HG03460 (cell line): Measurements from ENCODE around the gene RIMS4.
"Not testable (repeated sequence)": the region's sequence is repeated elsewhere in the genome, so short reads cannot be mapped to it uniquely, and the experiment has no call there.

Experiments used
- ATAC-seq: cut with Tn5 transposase; IDR thresholded peaks from one replicate; pipeline ENCODE4 v1.9.1; 2021; ENCODE audit not compliant: unreplicated experiment

The RIMS4 gene

DNA sequence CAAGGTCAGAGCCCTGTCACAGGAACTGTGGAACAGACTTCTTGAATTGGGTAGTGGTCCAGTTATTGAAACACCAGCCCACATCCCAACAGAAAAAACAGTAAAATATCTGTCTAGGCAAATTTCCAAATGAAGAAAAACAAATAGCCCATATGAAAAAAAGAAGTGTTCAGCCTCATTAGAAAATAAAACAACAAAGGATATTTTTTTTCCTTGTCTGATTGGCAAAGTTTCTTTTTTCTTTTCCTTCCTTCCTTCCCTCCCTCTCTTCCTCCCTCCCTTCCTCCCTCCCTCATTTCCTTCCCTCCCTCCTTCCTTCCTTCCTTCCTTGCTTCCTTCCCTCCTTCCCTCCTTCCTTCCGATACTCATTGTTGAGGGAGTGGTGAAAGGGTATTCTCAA, 20.6 kb upstream of the RIMS4 start:
- no peak for ATAC-seq

DNA sequence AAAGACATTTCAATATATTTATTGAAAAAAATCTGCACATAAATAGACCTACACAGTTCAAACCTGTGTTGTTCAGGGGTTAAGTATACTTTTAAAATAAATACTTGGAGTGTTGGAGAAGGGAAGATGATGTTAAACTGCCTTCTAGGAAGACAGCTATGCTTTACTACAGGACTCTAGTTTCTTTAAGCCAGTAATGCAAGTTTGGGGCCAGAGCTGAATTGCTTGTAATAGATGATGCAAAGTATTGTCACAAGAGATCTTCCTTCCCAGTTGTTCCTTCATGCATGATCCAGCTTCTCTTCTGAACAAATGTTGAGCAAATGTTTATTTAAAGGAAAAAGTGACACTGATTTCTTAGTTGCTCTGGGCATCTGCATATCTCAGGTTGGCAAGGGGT, 20.2 kb upstream of the RIMS4 start:
- no peak for ATAC-seq

DNA sequence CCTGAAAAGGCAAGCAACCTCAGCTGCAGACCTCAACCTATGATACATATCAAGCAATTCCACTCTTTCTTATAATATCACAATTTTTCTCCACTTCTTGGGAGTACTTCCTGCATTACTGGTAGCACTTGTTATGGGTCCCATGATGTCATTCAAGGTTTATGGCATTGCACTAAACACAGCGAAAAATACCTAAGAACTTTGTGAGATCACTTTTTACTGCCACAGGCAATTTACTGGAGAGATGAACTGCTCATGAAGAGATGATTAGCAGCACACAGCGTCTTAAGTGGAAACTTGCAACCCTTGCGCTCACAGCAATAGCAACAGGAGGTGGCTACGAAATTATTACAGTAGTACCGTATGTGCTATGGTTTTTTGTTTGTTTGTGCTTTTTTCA, 19.3 kb upstream of the RIMS4 start:
- no peak for ATAC-seq

DNA sequence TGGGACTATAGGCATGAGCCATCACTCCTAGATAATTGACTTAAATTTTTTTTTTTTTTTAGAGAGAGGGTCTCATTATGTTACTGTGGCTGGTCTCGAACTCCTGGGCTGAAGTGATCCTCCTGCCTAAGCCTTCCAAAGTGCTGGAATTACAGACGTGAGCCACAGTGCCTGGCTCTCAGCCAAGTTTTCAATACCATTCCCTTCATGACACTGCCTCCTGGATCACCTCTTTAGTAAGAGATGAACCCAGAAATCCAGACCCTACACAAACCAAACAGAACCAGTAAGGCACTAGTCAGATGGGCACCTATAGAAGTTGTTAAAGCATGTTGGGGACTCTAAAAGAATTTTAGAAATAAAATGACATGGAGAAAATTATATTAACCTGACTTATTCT, 18.3 kb upstream of the RIMS4 start:
- ATAC-seq = no peak

DNA sequence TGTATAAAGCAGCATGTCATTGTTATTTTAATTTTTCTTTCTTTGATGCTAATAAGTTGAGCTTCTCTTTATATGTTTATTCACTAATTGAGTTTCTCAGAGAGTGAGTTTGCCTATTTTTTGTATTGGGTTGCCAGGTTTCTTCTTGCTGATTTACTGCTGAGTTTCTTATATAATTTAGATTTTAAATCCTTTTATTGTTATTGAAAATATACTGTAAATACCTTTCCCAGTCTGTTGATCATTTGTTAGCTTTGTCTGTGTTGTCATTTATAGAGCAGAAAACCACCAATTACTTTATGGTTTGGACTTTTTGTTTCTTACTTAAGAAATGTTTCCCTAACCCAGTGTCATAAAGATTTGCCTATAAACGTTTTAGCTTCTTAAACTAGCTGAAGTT, 17.1 kb upstream of the RIMS4 start:
- no peak for ATAC-seq

DNA sequence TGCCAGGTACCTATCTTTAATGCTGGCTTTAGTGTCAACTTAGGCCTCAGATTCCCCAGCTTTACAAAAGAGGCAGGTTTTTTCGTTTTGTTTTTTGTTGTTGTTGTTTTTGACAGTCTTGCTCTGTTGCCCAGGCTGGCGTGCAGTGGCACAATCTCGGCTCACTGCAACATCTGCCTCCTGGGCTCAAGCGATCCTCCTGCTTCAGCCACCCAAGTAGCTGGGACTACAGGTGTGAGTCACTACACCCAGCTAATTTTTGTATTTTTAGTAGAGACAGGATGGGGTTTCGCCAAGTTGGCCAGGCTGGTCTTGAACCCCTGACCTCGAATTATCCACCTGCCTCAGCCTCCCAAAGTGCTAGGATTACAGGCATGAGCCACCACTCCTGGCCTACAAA, 11.2 kb upstream of the RIMS4 start:
- ATAC-seq = not testable (repeated sequence)

DNA sequence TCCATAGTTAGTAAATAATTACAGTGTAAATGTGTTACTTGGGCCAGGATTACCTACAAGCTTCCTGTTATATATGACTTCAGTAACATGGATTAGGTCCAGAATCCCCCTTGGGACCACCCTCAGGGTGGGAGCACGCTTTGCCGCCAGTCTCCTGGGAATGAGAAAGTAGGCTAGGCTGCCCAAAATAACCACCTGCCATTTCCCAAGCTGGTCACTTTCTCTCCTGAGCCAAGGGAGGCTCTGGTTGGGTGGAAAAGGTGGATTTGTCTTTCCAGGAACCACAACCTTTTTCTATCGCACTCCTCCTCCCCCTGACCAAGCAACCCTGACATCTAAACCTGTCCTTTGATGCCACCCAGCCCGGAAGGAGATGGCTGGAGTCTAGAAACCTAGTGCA, 9.6 kb upstream of the RIMS4 start:
- ATAC-seq = no peak

DNA sequence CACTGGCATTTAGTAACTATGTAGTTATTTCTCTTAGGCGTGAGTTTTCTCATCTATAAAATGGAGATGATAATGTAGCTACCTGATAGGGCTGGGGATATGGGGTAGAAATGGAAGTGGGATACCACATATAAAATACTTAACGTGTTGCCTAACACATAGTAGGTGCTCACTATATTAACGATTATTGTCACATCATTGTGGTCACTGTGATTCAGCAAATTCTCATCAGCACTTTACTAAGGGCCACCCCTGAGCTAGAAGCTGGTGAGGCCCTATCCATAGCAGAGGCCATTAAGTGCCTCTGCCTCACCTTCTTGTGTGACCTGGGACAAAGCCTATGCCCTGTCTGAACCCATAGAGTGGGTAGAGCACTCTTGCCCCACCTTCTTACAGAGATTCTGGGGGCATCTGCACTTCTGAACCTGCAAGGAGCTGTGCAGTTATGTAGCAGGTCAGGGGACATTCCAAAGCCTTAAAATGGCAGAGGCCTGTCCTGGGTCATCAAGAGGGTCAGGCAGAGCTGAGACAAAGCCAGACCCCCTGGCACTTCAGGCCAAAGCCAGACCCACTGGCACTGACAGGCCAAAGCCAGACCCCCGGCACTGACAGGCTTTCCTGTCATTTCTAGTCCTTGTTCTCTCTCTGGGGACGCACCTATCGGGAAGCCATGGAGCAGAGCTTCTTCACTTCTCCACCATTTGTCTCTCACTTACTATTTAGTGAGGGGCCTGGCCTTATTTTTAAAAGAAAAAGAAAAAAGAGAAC, 7.0 kb upstream of the RIMS4 start:
- ATAC-seq = no peak

DNA sequence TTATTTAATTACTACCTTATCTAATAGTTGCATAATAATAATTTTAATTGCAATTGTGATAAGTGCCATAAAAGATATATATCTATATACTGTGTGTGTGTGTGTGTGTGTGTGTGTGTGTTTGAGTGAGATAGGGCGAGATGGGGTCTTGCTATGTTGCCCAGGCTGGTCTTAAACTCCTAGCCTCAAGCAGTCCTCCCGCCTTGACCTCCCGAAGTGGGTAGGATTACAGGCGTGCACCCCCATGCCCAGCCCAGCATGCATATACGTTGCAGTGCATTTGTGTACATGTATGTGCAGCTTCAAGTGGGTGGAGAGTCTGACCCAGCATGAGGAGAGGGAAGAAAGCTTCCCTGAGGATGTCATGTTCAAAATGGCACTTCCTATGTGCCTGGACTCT, 4.6 kb upstream of the RIMS4 start:
- ATAC-seq = no peak

DNA sequence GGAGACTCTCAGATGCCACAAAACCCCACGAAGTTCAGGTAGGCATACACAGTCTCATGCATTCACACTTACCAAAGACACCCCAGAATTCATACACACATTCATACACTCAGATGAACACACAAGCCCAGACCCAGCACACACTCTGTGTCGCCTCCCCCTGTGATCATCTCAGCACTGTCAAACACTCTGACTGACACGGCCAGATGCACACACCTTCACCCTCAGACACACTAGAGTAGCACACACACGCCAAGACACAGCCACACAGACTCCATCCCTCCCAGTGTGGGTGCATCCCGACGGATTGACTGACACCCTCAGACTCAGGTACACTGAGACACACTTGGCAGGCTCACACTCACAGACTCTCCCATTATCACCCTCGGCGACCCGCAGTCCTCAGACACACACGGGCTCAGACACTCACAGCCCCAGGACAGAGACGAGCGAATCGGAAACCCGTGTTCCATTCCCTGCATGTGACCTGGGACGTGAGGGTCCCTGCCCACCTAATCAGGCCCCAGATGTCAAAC, 872 bp upstream of the RIMS4 start:
- no peak for ATAC-seq

DNA sequence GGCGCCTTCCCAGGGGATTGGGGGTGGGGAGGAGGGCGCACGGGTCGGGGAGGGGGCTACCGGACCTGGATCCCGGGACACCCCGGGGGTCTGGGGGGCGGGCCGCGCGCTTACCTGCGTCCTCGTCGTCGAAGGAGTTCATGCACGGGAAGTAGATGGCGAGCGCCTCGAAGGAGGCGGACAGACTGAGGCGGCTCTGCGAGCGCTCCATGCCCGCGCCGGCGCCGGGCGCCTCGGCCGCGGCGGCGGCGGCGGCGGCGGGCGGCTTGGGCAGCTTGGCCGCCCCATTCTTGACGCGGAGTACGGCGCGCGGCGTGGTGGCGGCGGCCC, 320 bp downstream of the RIMS4 start:
- no peak for ATAC-seq

DNA sequence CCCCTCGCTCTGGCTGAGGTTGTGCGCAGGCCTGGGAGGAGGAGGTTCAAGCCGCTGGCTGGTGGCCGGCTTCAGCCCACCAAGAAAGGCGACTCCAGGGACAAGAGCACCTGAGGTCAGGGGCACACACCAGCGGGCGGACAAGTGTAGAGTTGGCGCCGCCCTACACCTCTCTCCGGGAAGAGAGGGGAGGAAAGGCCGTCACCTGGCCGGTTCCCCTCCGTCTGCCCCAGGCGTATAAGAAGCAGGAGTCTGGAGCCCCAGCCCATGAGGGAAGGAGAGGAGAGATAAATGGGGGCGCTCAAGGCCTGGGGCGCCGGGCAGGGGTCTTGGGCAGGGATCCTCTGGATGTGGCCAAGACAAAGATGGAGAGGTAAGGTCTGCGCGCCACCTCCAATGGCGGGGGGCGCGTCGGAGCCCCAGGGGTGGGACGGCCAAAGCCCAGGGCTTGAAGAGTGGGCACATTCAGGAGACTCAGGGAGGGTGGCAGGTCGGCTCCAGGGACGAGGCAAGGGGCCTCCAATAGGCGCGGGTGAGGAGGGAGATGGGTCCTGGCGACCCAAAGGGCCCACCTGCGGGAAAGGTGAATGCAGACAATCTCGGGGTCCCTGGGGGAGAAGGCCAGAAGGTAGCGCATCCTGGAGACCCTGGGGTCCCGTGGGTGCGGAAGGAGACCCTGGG, 826 bp downstream of the RIMS4 start:
- no peak for ATAC-seq

DNA sequence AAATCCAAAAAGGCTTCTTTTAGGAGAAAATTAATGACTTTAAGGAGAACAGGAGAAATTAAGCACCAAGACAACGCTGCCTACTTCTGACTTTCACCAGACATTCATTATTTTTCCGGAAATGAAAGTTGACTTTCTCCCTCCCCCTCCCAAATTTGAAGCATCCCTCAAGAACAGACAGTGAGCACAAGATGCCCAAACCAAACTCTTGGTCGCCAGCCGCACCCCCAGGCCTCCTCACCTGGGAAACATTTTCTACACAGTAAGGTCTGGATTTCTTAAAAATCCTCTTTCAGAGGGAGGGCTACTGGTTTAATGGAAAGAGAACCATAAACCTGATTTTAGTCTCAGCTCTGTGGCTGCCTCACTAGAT, 2.7 kb downstream of the RIMS4 start:
- no peak for ATAC-seq

DNA sequence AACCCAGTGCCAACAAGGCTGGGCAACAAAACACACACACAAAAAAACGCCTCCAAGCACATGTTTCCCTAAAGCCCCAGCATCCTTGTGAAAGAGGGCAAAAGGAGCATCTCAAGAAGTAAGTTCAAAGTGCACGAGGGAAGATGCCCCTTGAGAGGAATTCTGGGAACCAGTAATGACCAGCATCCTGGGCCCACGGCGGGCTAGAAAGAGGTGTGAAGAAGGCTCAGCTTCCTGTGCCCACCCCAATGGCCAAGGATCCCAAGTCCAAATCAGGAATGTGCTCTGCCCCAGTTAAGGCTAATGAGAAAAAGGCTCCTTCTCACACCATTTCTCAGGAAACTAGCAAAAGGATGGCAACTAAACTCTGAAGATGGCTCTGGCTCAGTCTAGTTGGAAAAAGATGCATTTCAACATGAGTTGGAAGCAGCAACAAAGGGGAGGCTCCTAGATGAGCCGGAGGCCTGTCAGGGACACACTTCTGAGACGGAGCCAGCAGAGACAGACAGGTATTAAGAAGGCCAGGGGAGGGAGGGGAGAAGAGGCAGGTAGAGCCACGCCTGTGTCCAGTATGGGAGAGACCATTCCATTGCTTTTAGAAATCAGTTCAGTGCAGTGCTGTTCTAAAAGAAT, 3.2 kb downstream of the RIMS4 start:
- no peak for ATAC-seq

DNA sequence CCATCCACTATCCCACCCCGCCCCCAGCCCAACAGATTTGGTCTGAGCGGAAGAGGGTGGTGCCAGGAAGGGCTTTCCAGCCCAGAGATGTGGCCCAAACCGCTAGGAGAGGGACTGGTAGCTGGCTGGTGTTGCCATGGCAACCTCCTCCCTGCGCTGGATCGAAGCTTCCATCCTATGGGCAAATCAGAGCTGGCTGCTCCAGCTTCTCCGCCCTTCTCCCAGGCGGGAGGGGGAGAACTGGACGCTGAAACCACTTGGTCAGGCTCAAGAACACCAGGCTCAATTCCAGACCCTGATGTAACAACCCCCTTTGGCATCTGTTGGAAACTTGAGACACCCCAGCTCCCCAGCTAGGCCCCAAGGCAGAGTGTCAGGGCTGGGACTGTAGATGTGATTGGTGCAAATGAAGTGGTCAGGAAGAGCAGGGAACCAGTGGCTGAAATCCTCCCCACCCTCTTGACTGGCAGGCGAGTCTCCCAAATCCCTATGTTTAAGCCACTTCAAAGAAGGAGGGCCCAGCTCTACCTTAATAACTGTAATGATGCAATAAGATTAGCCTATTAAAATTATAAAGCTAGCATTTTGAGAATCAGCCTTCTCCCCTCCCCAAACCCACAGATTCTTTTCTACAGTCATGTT, 4.2 kb downstream of the RIMS4 start:
- no peak for ATAC-seq

DNA sequence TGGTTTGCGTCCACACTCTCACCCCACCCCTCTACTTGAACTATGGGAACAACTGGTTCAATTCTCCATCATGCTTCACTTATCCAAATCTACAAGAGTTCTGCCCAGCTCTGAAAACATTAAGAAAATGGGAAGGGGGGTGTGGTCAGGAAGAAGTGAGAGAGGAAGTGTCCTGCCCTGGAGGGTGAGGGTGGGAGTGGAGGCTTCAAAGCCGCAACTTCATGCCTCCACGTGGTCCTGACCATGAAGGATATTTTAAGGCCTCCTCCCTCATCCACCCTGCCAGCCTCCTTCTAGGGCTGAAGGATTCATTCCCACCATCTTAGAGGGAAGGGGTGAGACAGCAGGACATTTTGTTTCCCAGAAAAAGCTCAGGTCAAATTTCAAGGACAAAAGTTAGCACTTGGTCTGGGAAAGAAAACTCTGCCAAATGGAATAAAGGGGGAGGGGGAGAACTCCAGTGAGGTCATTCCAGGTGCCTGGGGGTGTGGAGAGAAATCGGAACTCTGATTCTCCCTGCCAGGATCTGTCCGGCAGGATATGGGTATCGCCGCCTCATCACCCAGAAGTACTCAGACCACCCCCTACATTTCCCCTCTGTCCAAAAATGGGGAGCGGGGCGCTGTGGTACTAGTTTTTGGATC, 4.9 kb downstream of the RIMS4 start:
- ATAC-seq = no peak

DNA sequence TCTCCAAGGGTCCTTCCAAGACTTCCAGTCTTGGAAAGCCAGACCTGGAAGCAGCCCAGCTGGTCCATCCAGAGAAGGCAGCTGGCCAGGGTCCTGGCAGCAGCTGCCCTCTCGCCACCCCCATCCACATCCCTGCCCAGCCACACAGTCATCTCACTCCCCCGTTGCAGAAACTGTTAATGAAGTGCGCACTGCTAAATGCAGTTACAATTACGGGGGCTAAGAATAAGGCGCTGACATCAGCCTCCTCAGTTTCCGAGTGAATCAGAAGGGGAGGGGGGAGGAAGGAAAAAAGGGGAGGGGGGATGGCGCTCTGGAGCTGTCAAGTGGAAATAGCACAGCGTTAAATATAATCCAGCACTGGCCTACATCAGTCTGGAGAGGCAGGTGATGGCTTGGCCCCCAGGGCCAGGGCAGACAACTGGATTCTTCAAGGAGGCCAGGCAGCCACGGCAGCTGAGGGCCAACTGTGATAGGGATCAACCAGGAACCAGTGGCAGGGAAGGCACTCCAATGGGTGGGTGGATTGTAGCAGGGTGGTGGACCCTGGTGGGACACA, 6.9 kb downstream of the RIMS4 start:
- ATAC-seq = no peak

DNA sequence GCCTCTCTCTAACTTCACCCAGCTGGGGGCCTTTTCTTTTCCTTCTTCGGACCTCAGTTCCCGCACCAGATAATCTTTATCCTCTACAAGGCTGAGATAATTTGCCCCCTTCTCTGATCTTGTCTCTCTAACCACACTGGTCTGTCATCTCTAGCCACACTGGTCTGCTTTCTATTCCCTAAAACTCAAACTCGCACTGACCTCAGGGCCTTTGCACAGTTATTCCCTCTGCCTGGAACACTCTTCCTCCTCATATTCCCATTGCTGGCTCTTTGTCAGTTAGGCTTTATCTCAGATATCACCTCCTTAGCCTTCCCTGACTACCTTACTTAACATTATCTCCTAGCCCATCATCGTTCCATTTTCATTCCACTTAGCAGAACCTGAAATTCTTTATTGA, 7.6 kb downstream of the RIMS4 start:
- no peak for ATAC-seq

DNA sequence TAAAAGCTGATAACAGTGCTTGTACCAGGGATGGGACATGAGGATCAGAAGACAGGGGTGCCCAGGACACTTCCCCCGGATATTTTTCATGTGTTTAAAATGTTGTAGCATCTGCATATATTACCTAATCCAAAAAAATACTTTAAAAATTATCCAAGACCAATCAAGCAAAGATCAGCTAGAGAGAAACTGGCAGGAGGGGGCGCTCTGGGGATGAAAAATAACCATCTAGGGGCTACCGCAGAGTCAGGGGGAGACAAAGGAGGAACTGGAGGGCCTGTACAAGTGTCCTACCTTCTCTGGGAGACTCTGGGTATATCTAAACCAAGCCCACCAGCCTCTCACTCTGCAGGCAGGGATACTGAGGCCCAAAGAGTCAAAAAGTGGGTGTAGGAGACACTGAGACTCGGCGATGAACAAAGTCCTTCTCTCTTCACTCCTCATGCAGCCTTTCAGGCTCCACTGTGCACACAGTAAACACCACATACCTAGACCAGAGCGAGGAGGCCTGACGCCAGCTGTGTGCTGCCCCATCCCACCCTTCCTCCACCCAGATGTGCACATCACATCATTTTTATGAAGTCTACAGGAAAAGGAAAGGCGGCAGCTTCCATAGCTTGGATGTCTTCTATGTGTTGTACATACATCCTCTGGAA, 9.8 kb downstream of the RIMS4 start:
- ATAC-seq = no peak

DNA sequence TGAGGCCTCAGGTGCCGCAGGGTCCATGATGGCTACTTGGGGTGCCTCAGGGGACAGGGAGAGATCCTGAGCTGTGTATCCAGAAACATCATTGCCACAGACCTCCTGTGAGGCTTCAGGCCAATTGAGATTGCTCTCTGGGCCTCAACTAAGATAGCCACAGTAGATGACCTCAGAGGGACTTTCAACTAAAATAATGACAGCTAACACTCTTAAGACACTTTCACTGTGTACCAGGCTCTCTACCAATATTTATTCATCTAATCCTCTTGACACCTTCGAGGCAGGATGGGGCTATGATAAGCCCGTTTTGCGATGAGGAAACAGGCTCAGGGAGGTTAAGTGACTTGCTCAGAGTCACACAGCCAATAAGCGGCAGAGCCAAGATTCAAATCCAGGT, 10.7 kb downstream of the RIMS4 start:
- ATAC-seq = no peak
